PC-3 (cell line): ENCODE results near the gene SAAL1. TPM values are rescaled to one million over a fixed set of nuclear protein-coding genes. Genes with fewer than 3 reads are reported as not detected.

Experiments
- ATAC-seq: fragments of 200-7000 bp; cut with Tn5 transposase; 2 replicates; pipeline ENCODE4 v1.9.1; 2020; ENCODE audit warnings: mild to moderate bottlenecking, moderate library complexity
- BruUV-seq: library from RNA; stranded (reverse); fragments of 400-500 nt; replicated peaks from 2 replicates; lab custom pipeline; 2021; lab: Mats Ljungman, UMichigan
- CTCF ChIA-PET: fragments of 300-600 bp; sonication (Branson Sonifier 250); formaldehyde crosslinking; loops from one replicate; lab custom pipeline; 2022; ENCODE audit warnings: antibody characterized with exemption; lab: Charles Lee
- POLR2A ChIA-PET: fragments of 300-600 bp; sonication (Branson Sonifier 250); formaldehyde crosslinking; loops from one replicate; lab custom pipeline; 2022; ENCODE audit warnings: antibody characterized with exemption; ENCODE audit not compliant: unreplicated experiment; lab: Charles Lee
- DNase-seq: peaks from one replicate; pipeline ENCODE4 v3.0.0-alpha.2; 2015
- H2AFZ ChIP-seq: fragments of 300-600 bp; sonication (generic); 2 replicates; pipeline ENCODE4 v1.6.0; 2016; ENCODE audit warnings: antibody characterized with exemption, low read length
- H3F3A ChIP-seq: fragments of 300-600 bp; sonication (generic); one replicate; pipeline ENCODE4 v1.6.0; 2017; ENCODE audit warnings: antibody characterized with exemption, low read length, control low read depth, mild to moderate bottlenecking; ENCODE audit not compliant: unreplicated experiment
- H3K27ac ChIP-seq: fragments of 300-600 bp; sonication (generic); 2 replicates; pipeline ENCODE4 v1.5.1; 2016; ENCODE audit warnings: mild to moderate bottlenecking, low read length
- H3K27me3 ChIP-seq: fragments of 300-600 bp; sonication (generic); 2 replicates; pipeline ENCODE4 v1.6.1; 2016; ENCODE audit warnings: low read length, mixed read lengths
- H3K36me3 ChIP-seq: fragments of 300-600 bp; sonication (generic); 2 replicates; pipeline ENCODE4 v1.6.1; 2016; ENCODE audit warnings: low read depth, mixed run types, low read length, mixed read lengths
- H3K4me1 ChIP-seq: fragments of 300-600 bp; sonication (generic); 2 replicates; pipeline ENCODE4 v1.5.1; 2016; ENCODE audit warnings: low read length; ENCODE audit not compliant: insufficient read depth
- H3K4me2 ChIP-seq: fragments of 300-600 bp; sonication (generic); 2 replicates; pipeline ENCODE4 v1.6.0; 2016; ENCODE audit warnings: low read length
- H3K4me3 ChIP-seq: fragments of 300-600 bp; sonication (generic); 2 replicates; pipeline ENCODE4 v1.5.1; 2016; ENCODE audit warnings: mild to moderate bottlenecking, low read length, mixed read lengths
- H3K79me2 ChIP-seq: fragments of 300-600 bp; sonication (generic); 2 replicates; pipeline ENCODE4 v1.6.1; 2017; ENCODE audit warnings: low read length, mixed read lengths
- H3K9ac ChIP-seq: fragments of 300-600 bp; sonication (generic); 2 replicates; pipeline ENCODE4 v1.6.0; 2016; ENCODE audit warnings: mild to moderate bottlenecking, low read length
- H3K9me2 ChIP-seq: fragments of 300-600 bp; sonication (generic); replicated peaks from 2 replicates; pipeline ENCODE4 v1.6.1; 2016; ENCODE audit warnings: mixed run types, low read length, mixed read lengths
- H3K9me3 ChIP-seq: fragments of 300-600 bp; sonication (generic); 2 replicates; pipeline ENCODE4 v1.6.1; 2016; ENCODE audit warnings: low read length, mixed read lengths
- H4K20me1 ChIP-seq: fragments of 300-600 bp; sonication (generic); 2 replicates; pipeline ENCODE4 v1.6.1; 2016; ENCODE audit warnings: low read length, mixed read lengths
- EZH2 ChIP-seq: fragments of 300-600 bp; sonication (generic); IDR thresholded peaks from one replicate; pipeline ENCODE4 v1.6.1; 2017; ENCODE audit warnings: antibody characterized with exemption, mild to moderate bottlenecking, low read length; ENCODE audit not compliant: unreplicated experiment
- EZH2phosphoT487 ChIP-seq: fragments of 300-600 bp; sonication (generic); IDR thresholded peaks from 2 replicates; pipeline ENCODE4 v1.6.1; 2018; ENCODE audit warnings: mild to moderate bottlenecking, antibody characterized with exemption, low read length, borderline replicate concordance
- intact Hi-C: fragments of 100-400 bp; cut with micrococcal nuclease; formaldehyde crosslinking; loops from 2 replicates; pipeline ENCODE4 v1.9.0; 2023
- total RNA-seq: library from RNA; depleted of rRNA; stranded (reverse); fragments of >200 nt; gene quantifications from 2 replicates; pipeline ENCODE4 v1.2.3, GENCODE V29; 2014
- TF ChIP-seq, protein P1 (sequence below): fragments of 300-600 bp; sonication (generic); conservative IDR thresholded peaks from 2 replicates; pipeline ENCODE4 v1.5.1; 2017; ENCODE audit warnings: antibody characterized with exemption, low read depth, mild to moderate bottlenecking, low read length

The SAAL1 gene
- total RNA-seq, 1 experiment from 2014 or later: 25.4 TPM

GRCh38 chr11:18088966-18089365 lies 16.9 kb downstream of the SAAL1 start:
- H3K27me3 ChIP-seq: no peaks in the 10 kb centered on the region

DNA sequence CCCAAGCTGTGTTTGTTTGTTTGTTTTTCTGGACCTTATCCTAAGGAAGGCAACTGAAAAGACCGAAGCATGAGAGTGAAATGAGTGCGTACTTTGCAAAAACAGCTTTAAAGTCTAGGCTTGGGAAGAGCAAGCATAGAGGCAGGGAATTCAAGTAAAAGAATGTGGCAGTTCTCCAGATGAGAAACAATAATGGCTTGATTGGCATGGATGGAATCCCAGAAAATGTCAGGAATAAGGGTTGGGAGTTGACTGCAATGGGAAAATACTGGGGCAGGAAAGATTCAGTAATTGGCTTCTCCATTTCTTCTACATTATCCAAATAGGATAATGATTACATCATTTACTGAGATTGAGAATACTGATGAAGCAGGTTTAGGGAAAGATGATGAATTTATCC lies 17.5 kb downstream of the SAAL1 start:
- intact Hi-C loops: no loop called here
- H3K4me1 ChIP-seq: no peaks in the 10 kb centered on the region
- CTCF ChIA-PET: interaction anchor here (1.0 kb wide), 1 partner anchor 18 kb away, joined by 3 read pairs; no protein-coding TSS in a partner anchor

More at GRCh38 chr11:18088966-18089365, 16.9 kb downstream of the SAAL1 start:
- no TSS peak for BruUV-seq
- Histone ChIP-seq H3F3A (no peaks in the 10 kb centered on the region), H3K4me3 (no peak overlapping the region), H3K9ac (no peak overlapping the region), H3K9me3 (no peaks in the 10 kb centered on the region), H4K20me1 (no peaks in the 10 kb centered on the region), H2AFZ (no peak overlapping the region), H3K4me1 (no peaks in the 10 kb centered on the region), H3K9me2 (no peaks in the 10 kb centered on the region), H3K36me3 (peaks cover 36% of the 10 kb centered on the region), H3K4me2 (no peak overlapping the region), H3K27ac (no peak overlapping the region), H3K79me2 (no peaks in the 10 kb centered on the region)
- ChIA-PET POLR2A (no interaction called here), CTCF (interaction anchor here (0.5 to 1.0 kb wide), 2 partner anchors 9 to 17 kb away, joined by 3 read pairs; no protein-coding TSS in a partner anchor)
- no peak for TF ChIP-seq EZH2
- DNase-seq (no peak), ATAC-seq (no peak)
- intact Hi-C loops: no loop called here

DNA sequence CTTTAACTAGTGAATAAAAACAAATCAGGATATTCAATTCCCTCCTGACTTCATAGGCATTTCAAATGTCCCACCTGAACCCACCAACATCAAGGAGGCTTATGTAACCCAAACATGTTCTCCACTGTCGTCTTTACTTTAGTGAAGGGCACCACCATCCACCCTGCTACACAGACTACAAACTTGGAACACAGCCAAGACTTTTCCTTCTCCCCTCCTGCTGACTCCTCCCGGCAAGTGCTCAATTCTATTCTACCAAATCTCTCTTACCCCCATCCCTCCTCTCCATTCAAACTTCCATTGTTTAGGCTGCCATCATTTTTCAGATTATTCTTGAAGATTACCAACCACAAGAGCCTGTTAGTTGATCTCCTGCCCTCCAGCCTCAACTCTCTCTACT lies 24.3 kb downstream of the SAAL1 start:
- CTCF ChIA-PET: no interaction called here
- H3K27me3 ChIP-seq: no peaks in the 10 kb centered on the region

More for the DNA sequence above, 17.5 kb downstream of the SAAL1 start:
- no peak for ATAC-seq
- no peaks in the 10 kb centered on the region for H3K9me3 ChIP-seq
- no peak overlapping the region for H3K4me2 ChIP-seq
- no peaks in the 10 kb centered on the region for H3K79me2 ChIP-seq
- H3K9me2 ChIP-seq: no peaks in the 10 kb centered on the region
- POLR2A ChIA-PET: no interaction called here
- H3F3A ChIP-seq: no peaks in the 10 kb centered on the region
- H4K20me1 ChIP-seq: no peaks in the 10 kb centered on the region
- H3K9ac ChIP-seq: no peak overlapping the region
- no TSS peak for BruUV-seq
- no peaks in the 10 kb centered on the region for H3K27me3 ChIP-seq
- H3K27ac ChIP-seq: no peak overlapping the region
- H3K36me3 ChIP-seq: peaks cover 30% of the 10 kb centered on the region
- H2AFZ ChIP-seq: no peak overlapping the region
- DNase-seq: no peak
- TF ChIP-seq, protein P1, sequence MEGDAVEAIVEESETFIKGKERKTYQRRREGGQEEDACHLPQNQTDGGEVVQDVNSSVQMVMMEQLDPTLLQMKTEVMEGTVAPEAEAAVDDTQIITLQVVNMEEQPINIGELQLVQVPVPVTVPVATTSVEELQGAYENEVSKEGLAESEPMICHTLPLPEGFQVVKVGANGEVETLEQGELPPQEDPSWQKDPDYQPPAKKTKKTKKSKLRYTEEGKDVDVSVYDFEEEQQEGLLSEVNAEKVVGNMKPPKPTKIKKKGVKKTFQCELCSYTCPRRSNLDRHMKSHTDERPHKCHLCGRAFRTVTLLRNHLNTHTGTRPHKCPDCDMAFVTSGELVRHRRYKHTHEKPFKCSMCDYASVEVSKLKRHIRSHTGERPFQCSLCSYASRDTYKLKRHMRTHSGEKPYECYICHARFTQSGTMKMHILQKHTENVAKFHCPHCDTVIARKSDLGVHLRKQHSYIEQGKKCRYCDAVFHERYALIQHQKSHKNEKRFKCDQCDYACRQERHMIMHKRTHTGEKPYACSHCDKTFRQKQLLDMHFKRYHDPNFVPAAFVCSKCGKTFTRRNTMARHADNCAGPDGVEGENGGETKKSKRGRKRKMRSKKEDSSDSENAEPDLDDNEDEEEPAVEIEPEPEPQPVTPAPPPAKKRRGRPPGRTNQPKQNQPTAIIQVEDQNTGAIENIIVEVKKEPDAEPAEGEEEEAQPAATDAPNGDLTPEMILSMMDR: no peak
- TF ChIP-seq EZH2phosphoT487: no peak
- no peak for TF ChIP-seq EZH2
- no peak overlapping the region for H3K4me3 ChIP-seq

More for the DNA sequence above, 24.3 kb downstream of the SAAL1 start:
- intact Hi-C loops: loop anchor here (5.0 kb wide), 1 partner anchor 89 kb away; no protein-coding TSS in a partner anchor
- no peak for TF ChIP-seq EZH2
- TF ChIP-seq EZH2phosphoT487: no peak
- TF ChIP-seq, protein P1: no peak
- Histone ChIP-seq H3K4me3 (no peak overlapping the region), H3K36me3 (peaks cover 26% of the 10 kb centered on the region), H3K27ac (no peak overlapping the region), H3F3A (no peaks in the 10 kb centered on the region), H3K9ac (no peak overlapping the region), H2AFZ (no peak overlapping the region), H4K20me1 (no peaks in the 10 kb centered on the region), H3K79me2 (no peaks in the 10 kb centered on the region), H3K9me3 (no peaks in the 10 kb centered on the region), H3K9me2 (no peaks in the 10 kb centered on the region), H3K4me2 (no peak overlapping the region), H3K4me1 (no peaks in the 10 kb centered on the region)
- no TSS peak for BruUV-seq
- ATAC-seq: no peak
- POLR2A ChIA-PET: no interaction called here
- DNase-seq: no peak
